ENCODE measurements around the gene IFT25.

Gene IFT25

DNA sequence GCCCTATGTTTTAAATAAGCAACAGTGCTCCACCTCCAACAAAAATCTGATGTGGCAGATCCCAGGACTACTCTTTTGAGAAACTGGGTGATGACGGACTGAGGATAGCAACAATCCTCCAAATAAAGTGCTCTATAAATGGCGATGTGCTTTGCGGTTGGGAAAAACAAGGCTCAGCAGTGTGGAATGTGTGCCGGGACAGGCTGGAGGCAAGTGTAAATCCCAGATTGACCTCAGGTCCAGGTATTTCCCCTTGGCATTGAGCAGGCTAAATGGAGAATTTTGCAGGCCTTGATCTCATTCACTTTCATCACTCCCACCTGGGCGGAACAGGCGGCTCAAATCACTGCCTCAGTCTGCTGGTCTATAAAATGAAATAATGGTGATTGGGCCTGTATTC, 35.7 kb upstream of the IFT25 start:
- Histone ChIP-seq H2BK5ac (ENCODE audit: low read depth, low read length, poor library complexity) (no peak overlapping the region), H2BK12ac (ENCODE audit: low read length) (no peak overlapping the region), H3K27me3 (ENCODE audit: insufficient read depth, low read length) (no peaks in the 10 kb centered on the region), H2BK120ac (ENCODE audit: insufficient read depth, low read length, poor library complexity) (no peak overlapping the region), H2AK5ac (ENCODE audit: low read length) (no peak overlapping the region), H3K4me1 (ENCODE audit: control insufficient read depth in 1 of 2, insufficient read depth in 2 of 2, low read length in 2 of 2) (peaks cover 5 to 9% of the 10 kb centered on the region in 2 experiments), H3K4ac (ENCODE audit: low read depth, low read length) (no peak overlapping the region), H4K91ac (ENCODE audit: low read depth, low read length) (no peak overlapping the region), H3K27ac (ENCODE audit: low read depth, low read length) (no peak overlapping the region), H4K12ac (ENCODE audit: low read depth, low read length) (no peak overlapping the region), H3K18ac (ENCODE audit: low read length) (no peak overlapping the region), H3K4me2 (ENCODE audit: low read length) (no peak overlapping the region), H3K79me2 (ENCODE audit: control insufficient read depth, insufficient read depth, low read length, poor library complexity) (peaks cover 3% of the 10 kb centered on the region), H4K8ac (ENCODE audit: low read depth, low read length) (no peak overlapping the region), H3K9ac (ENCODE audit: low read length) (no peak overlapping the region), H3K9me3 (ENCODE audit: insufficient read depth, low read depth, low read length) (no peaks in the 10 kb centered on the region), H3K36me3 (ENCODE audit: control insufficient read depth in 1 of 2, insufficient read depth in 2 of 2, low read length in 2 of 2) (no peaks in the 10 kb centered on the region), H3K23ac (ENCODE audit: low read length) (no peak overlapping the region), H2AFZ (ENCODE audit: insufficient read depth, low read length, poor library complexity) (no peak overlapping the region), H3K4me3 (ENCODE audit: low read depth, low read length) (no peak overlapping the region), H3K79me1 (ENCODE audit: low read length) (peaks cover 5% of the 10 kb centered on the region), H3K14ac (ENCODE audit: low read length) (no peak overlapping the region)
- DNase-seq, result no peak
- no CpG with 5 or more reads among the region's 6 CpGs for WGBS (ENCODE audit: extremely low coverage, insufficient coverage, insufficient read length)

- no peak overlapping the region for H3K23ac ChIP-seq (ENCODE audit: low read length)
Measured at GRCh38 chr1:53979712-53980450, 34.4 kb upstream of the IFT25 start.

DNA sequence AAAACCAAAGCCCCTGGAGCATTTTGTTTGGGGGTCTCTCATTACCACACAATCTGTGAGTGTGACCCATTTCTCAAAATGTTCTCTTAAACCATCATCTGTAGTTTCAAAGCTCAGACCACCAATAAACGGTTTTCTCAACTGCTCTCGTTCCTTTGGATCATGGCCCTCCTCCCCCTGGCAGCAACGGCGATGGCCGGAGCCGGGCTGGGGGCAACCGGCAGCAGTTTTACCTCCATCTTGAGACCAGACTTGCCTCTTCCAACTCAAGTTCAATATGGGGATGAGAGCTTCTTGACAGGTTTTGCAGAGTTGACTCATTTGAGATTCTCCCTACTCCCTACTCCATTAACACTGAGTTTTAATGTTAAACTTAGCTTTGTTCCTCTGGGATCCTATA, 30.4 kb upstream of the IFT25 start:
- Histone ChIP-seq H3K9ac (ENCODE audit: low read length) (no peak overlapping the region), H2BK120ac (ENCODE audit: insufficient read depth, low read length, poor library complexity) (no peak overlapping the region), H3K36me3 (ENCODE audit: control insufficient read depth in 1 of 2, insufficient read depth in 2 of 2, low read length in 2 of 2) (peaks cover 2 to 4% of the 10 kb centered on the region in 2 experiments), H4K12ac (ENCODE audit: low read depth, low read length) (no peak overlapping the region), H3K79me2 (ENCODE audit: control insufficient read depth, insufficient read depth, low read length, poor library complexity) (no peaks in the 10 kb centered on the region), H4K8ac (ENCODE audit: low read depth, low read length) (no peak overlapping the region), H3K27me3 (ENCODE audit: insufficient read depth, low read length) (no peaks in the 10 kb centered on the region), H3K4me2 (ENCODE audit: low read length) (no peak overlapping the region), H2AFZ (ENCODE audit: insufficient read depth, low read length, poor library complexity) (no peak overlapping the region), H3K14ac (ENCODE audit: low read length) (no peak overlapping the region), H3K79me1 (ENCODE audit: low read length) (no peaks in the 10 kb centered on the region), H3K23ac (ENCODE audit: low read length) (no peak overlapping the region), H3K4me1 (ENCODE audit: control insufficient read depth in 1 of 2, insufficient read depth in 2 of 2, low read length in 2 of 2) (no peaks in the 10 kb centered on the region), H2BK12ac (ENCODE audit: low read length) (no peak overlapping the region), H4K91ac (ENCODE audit: low read depth, low read length) (no peak overlapping the region), H3K18ac (ENCODE audit: low read length) (no peak overlapping the region), H3K4ac (ENCODE audit: low read depth, low read length) (no peak overlapping the region), H2BK5ac (ENCODE audit: low read depth, low read length, poor library complexity) (no peak overlapping the region), H2AK5ac (ENCODE audit: low read length) (no peak overlapping the region), H3K27ac (ENCODE audit: low read depth, low read length) (no peak overlapping the region), H3K9me3 (ENCODE audit: insufficient read depth, low read depth, low read length) (no peaks in the 10 kb centered on the region), H3K4me3 (ENCODE audit: low read depth, low read length) (no peak overlapping the region)
- WGBS (ENCODE audit: extremely low coverage, insufficient coverage, insufficient read length), result no CpG with 5 or more reads among the region's 7 CpGs
- no peak for DNase-seq

More at GRCh38 chr1:53979712-53980450, 34.4 kb upstream of the IFT25 start:
- Histone ChIP-seq H3K9ac (ENCODE audit: low read length) (no peak overlapping the region), H4K91ac (ENCODE audit: low read depth, low read length) (no peak overlapping the region), H3K79me2 (ENCODE audit: control insufficient read depth, insufficient read depth, low read length, poor library complexity) (peaks cover 3% of the 10 kb centered on the region), H3K4me1 (ENCODE audit: control insufficient read depth in 1 of 2, insufficient read depth in 2 of 2, low read length in 2 of 2) (peaks cover 5 to 9% of the 10 kb centered on the region in 2 experiments), H2AFZ (ENCODE audit: insufficient read depth, low read length, poor library complexity) (no peak overlapping the region), H2BK12ac (ENCODE audit: low read length) (no peak overlapping the region), H2BK120ac (ENCODE audit: insufficient read depth, low read length, poor library complexity) (no peak overlapping the region), H3K79me1 (ENCODE audit: low read length) (peaks cover 5% of the 10 kb centered on the region), H2BK5ac (ENCODE audit: low read depth, low read length, poor library complexity) (no peak overlapping the region), H3K36me3 (ENCODE audit: control insufficient read depth in 1 of 2, insufficient read depth in 2 of 2, low read length in 2 of 2) (no peaks in the 10 kb centered on the region), H3K4me3 (ENCODE audit: low read depth, low read length) (no peak overlapping the region), H4K8ac (ENCODE audit: low read depth, low read length) (no peak overlapping the region), H3K4me2 (ENCODE audit: low read length) (no peak overlapping the region), H3K27me3 (ENCODE audit: insufficient read depth, low read length) (no peaks in the 10 kb centered on the region), H2AK5ac (ENCODE audit: low read length) (no peak overlapping the region), H3K9me3 (ENCODE audit: insufficient read depth, low read depth, low read length) (no peaks in the 10 kb centered on the region), H3K27ac (ENCODE audit: low read depth, low read length) (no peak overlapping the region), H4K12ac (ENCODE audit: low read depth, low read length) (no peak overlapping the region), H3K18ac (ENCODE audit: low read length) (no peak overlapping the region), H3K14ac (ENCODE audit: low read length) (no peak overlapping the region), H3K4ac (ENCODE audit: low read depth, low read length) (no peak overlapping the region)
- no peak for DNase-seq
- WGBS (ENCODE audit: extremely low coverage, insufficient coverage, insufficient read length), result no CpG with 5 or more reads among the region's 13 CpGs

GRCh38 chr1:53971718-53972117, 26.2 kb upstream of the IFT25 start:
- Histone ChIP-seq H3K9me3 (ENCODE audit: insufficient read depth, low read depth, low read length) (no peaks in the 10 kb centered on the region), H2BK120ac (ENCODE audit: insufficient read depth, low read length, poor library complexity) (no peak overlapping the region), H4K91ac (ENCODE audit: low read depth, low read length) (no peak overlapping the region), H3K23ac (ENCODE audit: low read length) (no peak overlapping the region), H2BK12ac (ENCODE audit: low read length) (no peak overlapping the region), H2AK5ac (ENCODE audit: low read length) (no peak overlapping the region), H4K8ac (ENCODE audit: low read depth, low read length) (no peak overlapping the region), H3K4me2 (ENCODE audit: low read length) (no peak overlapping the region), H3K4me3 (ENCODE audit: low read depth, low read length) (no peak overlapping the region), H3K4ac (ENCODE audit: low read depth, low read length) (no peak overlapping the region), H3K14ac (ENCODE audit: low read length) (no peak overlapping the region), H3K27ac (ENCODE audit: low read depth, low read length) (no peak overlapping the region), H3K79me2 (ENCODE audit: control insufficient read depth, insufficient read depth, low read length, poor library complexity) (no peaks in the 10 kb centered on the region), H3K27me3 (ENCODE audit: insufficient read depth, low read length) (no peaks in the 10 kb centered on the region), H3K4me1 (ENCODE audit: control insufficient read depth in 1 of 2, insufficient read depth in 2 of 2, low read length in 2 of 2) (no peaks in the 10 kb centered on the region), H4K12ac (ENCODE audit: low read depth, low read length) (no peak overlapping the region), H3K18ac (ENCODE audit: low read length) (no peak overlapping the region), H3K79me1 (ENCODE audit: low read length) (no peaks in the 10 kb centered on the region), H2AFZ (ENCODE audit: insufficient read depth, low read length, poor library complexity) (no peak overlapping the region), H3K9ac (ENCODE audit: low read length) (no peak overlapping the region), H2BK5ac (ENCODE audit: low read depth, low read length, poor library complexity) (no peak overlapping the region), H3K36me3 (ENCODE audit: control insufficient read depth in 1 of 2, insufficient read depth in 2 of 2, low read length in 2 of 2) (peaks cover 11 to 14% of the 10 kb centered on the region in 2 experiments)
- WGBS (ENCODE audit: extremely low coverage, insufficient coverage, insufficient read length), result no CpG with 5 or more reads among the region's 2 CpGs
- peak in 1 of 2 donors; percentile 60 for DNase-seq

Measured in trophoblast cell (in vitro differentiated cells and primary cell).